Adrenal gland (tissue), 12 donors: ENCODE data around the gene PTBP2. TPM values are rescaled to one million over a fixed set of nuclear protein-coding genes. Genes with fewer than 3 reads are reported as not detected.
A peak's percentile ranks its signal among the peaks of the same experiment; 100 is the strongest.

Source experiments
- DNase-seq, 7 donors: peaks; one replicate each; pipeline ENCODE4 v3.0.0-alpha.2; 2019 to 2020
- H3K27ac ChIP-seq, 5 donors: fragments of 200-600 bp; sonication (generic) in 4 of 5; 1 replicate in 3 of 5; 2 replicates in 2 of 5; pipeline versions ENCODE4 v1.5.1 to v1.8.0; 2016 to 2020; ENCODE audit warnings: mild to moderate bottlenecking in 1 of 5
- H3K27me3 ChIP-seq: fragments of 200-600 bp; 2 replicates; pipeline ENCODE4 v1.8.0; 2021
- H3K36me3 ChIP-seq, 2 donors: fragments of 200-600 bp; replicated peaks in 1 of 2; 1 replicate in 1 of 2; 2 replicates in 1 of 2; pipeline versions ENCODE4 v1.5.1 to v1.8.0; 2018 to 2022
- H3K4me1 ChIP-seq, 2 donors: fragments of 200-600 bp; replicated peaks in 1 of 2; 1 replicate in 1 of 2; 2 replicates in 1 of 2; pipeline versions ENCODE4 v1.5.1 to v1.8.0; 2018 to 2021
- H3K4me3 ChIP-seq, 4 donors: fragments of 200-600 bp; sonication (generic) in 3 of 4; one replicate each; pipeline ENCODE4 v1.5.1; 2016 to 2018
- H3K9me3 ChIP-seq, 3 donors: fragments of 200-600 bp; sonication (generic) in 1 of 3; replicated peaks in 1 of 3; 1 replicate in 2 of 3; 2 replicates in 1 of 3; pipeline versions ENCODE4 v1.5.1 to v1.8.0; 2016 to 2021
- CTCF ChIP-seq, 6 experiments: fragments of 450-650 bp in 4 of 6; fragments of 200-600 bp in 2 of 6; sonication (generic) in 1 of 6; IDR thresholded peaks; 1 replicate in 5 of 6; 2 replicates in 1 of 6; pipeline versions ENCODE4 v1.5.1 to v1.8.0; 2016 to 2021; ENCODE audit warnings: antibody characterized with exemption in 6 of 6, mild to moderate bottlenecking in 2 of 6, moderate library complexity in 1 of 6
- POLR2A ChIP-seq, 2 donors: fragments of 450-650 bp; IDR thresholded peaks; one replicate each; pipeline ENCODE4 v1.6.1; 2017; ENCODE audit warnings: antibody characterized with exemption in 2 of 2, mild to moderate bottlenecking in 2 of 2, moderate library complexity in 1 of 2
- WGBS, 4 donors: extraction: QIAGEN DNeasy Blood & Tissue Kit in 2 of 4; methylation state at CpG; one replicate each; pipeline versions ENCODE4 v1.1.5 to v1.1.7; 2013 to 2017; 5-methylcytosine and 5-hydroxymethylcytosine counted together
- intact Hi-C, 2 donors: fragments of 100-400 bp; cut with DNase I; formaldehyde crosslinking; loops; one replicate each; pipeline versions ENCODE4 v1.14.1 to v1.15.0; 2022 to 2023
- polyA plus RNA-seq, 3 donors: library from polyadenylated mRNA; stranded (reverse); fragments of 200-250 nt in 2 of 3; fragments of 350-450 nt in 1 of 3; fragmentation: Illumina TruSeq in 1 of 3; extraction: RNeasy Lipid Tissue Mini Kit (QIAGEN cat#74804) in 1 of 3; gene quantifications; one replicate each; pipeline ENCODE4 v1.2.3, GENCODE V29; 2013 to 2014
- total RNA-seq, 9 donors: library from RNA; depleted of rRNA in 4 of 9; stranded (reverse); fragments of >200 nt in 4 of 9; fragments of 120-200 nt in 1 of 9; fragmentation: NEBNext Ultra II Directional in 1 of 9; extraction: Animal tissue kit (Norgen Biotek cat#: 25700) in 1 of 9; gene quantifications; one replicate each; pipeline versions ENCODE4 v1.1.0 to v1.2.4, GENCODE V29; 2013 to 2023
- donor health status: healthy with polysubstance abuse.
- donor health status: Bipolar disorder and iron deficiency.
- donor health status: DM: yes; HTN: yes; CAD: no.
- donor health status: DM: no; HTN: no; CAD: no.
- donor health status: DM: no; HTN: no; CAD: no.
- donor health status: DM: yes; HTN: yes; CAD: no.

The PTBP2 gene
- total and polyA plus RNA-seq, 12 donors, result 6.2 to 42.4 (median 20.1) TPM

DNA sequence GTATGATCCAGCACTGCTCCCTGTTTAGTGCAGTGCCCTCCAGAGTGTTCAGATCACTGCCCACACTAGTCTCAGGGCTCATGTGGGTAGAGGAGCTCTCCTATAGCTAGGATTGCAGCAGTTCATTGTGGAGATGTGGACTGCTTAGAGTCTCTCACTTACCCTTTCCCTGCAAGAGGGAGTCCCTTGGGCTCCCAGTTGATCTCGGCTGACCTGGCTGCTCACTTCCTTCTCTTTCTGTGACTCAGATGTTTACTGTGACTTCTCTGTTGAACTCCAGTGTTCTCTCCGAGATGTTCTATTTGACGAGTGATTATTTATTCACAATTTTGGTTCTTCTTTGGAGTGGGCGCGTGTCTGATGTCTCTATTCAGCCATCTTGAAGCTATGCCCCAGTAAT, 141.9 kb downstream of the PTBP2 start:
- intact Hi-C loops, result no loop called here
- H3K36me3 ChIP-seq, result no peaks in the 10 kb centered on the region
- TF ChIP-seq CTCF (IDR thresholded peaks at IDR 0.05) (no peak), POLR2A (IDR thresholded peaks at IDR 0.05) (no peak)
- no peaks in the 10 kb centered on the region for H3K27me3 ChIP-seq
- DNase-seq, result peak in 2 of 7 donors; percentile 13 to 24
- WGBS, 4 donors, result 61 to 85% (median 73%) methylated on average over 5 of the region's 5 CpGs
- no peak overlapping the region for H3K4me3 ChIP-seq
- no peaks in the 10 kb centered on the region for H3K9me3 ChIP-seq
- no peak overlapping the region for H3K27ac ChIP-seq
- H3K4me1 ChIP-seq, result no peaks in the 10 kb centered on the region
